GM21786 (cell line): Measurements from ENCODE around the gene GDF11.

Experiments
- ATAC-seq: cut with Tn5 transposase; IDR thresholded peaks from one replicate; pipeline ENCODE4 v1.9.1; 2021; ENCODE audit not compliant: unreplicated experiment

The GDF11 gene

GRCh38 chr12:55780685-55781084 lies 37.8 kb downstream of the GDF11 start:
- no peak for ATAC-seq

- no peak for ATAC-seq
These were observed 45.6 kb downstream of the GDF11 start for GRCh38 chr12:55788546-55788945.

GRCh38 chr12:55789171-55789570 lies 46.2 kb downstream of the GDF11 start:
- no peak for ATAC-seq

GRCh38 chr12:55789893-55790292 lies 47.0 kb downstream of the GDF11 start:
- ATAC-seq = no peak

- no peak for ATAC-seq
These were observed 53.0 kb downstream of the GDF11 start for GRCh38 chr12:55795950-55796349.

- ATAC-seq = no peak
These were observed 54.1 kb downstream of the GDF11 start for GRCh38 chr12:55797068-55797467.

GRCh38 chr12:55797550-55797949 lies 54.6 kb downstream of the GDF11 start:
- no peak for ATAC-seq
